Panc1 (cell line): Measurements from ENCODE around the gene ZNF692. TPM values are rescaled to one million over a fixed set of nuclear protein-coding genes. Genes with fewer than 3 reads are reported as not detected.

Experiments used
- ATAC-seq: fragments of 200-7000 bp; cut with Tn5 transposase; 2 replicates; pipeline ENCODE4 v1.9.1; 2020; ENCODE audit warnings: mild to moderate bottlenecking, moderate library complexity
- BruUV-seq: library from RNA; stranded (reverse); fragments of 400-500 nt; replicated peaks from 2 replicates; lab custom pipeline; 2021; lab: Mats Ljungman, UMichigan
- CTCF ChIA-PET: fragments of 300-600 bp; sonication (Branson Sonifier 250); formaldehyde crosslinking; loops from one replicate; lab custom pipeline; 2022; ENCODE audit warnings: antibody characterized with exemption; lab: Charles Lee
- POLR2A ChIA-PET: fragments of 300-600 bp; sonication (Branson Sonifier 250); formaldehyde crosslinking; loops from one replicate; lab custom pipeline; 2022; ENCODE audit warnings: antibody characterized with exemption; lab: Charles Lee
- DNase-seq: peaks from one replicate; pipeline ENCODE4 v3.0.0-alpha.2; 2010; ENCODE audit warnings: low read depth, low spot score
- H3K27ac ChIP-seq: 2 replicates; pipeline ENCODE4 v1.5.1; 2011; ENCODE audit warnings: mild to moderate bottlenecking, low read length, inconsistent platforms
- H3K27me3 ChIP-seq: fragments of 200-500 bp; sonication (Bioruptor generic); 2 replicates; pipeline ENCODE4 v1.6.0; 2014; ENCODE audit warnings: low read length, inconsistent platforms; ENCODE audit not compliant: control insufficient read depth, insufficient read depth
- H3K36me3 ChIP-seq: fragments of 200-500 bp; sonication (Bioruptor generic); 2 replicates; pipeline ENCODE4 v1.5.1; 2014; ENCODE audit warnings: inconsistent platforms, mild to moderate bottlenecking, low read length, moderate library complexity; ENCODE audit not compliant: control insufficient read depth, insufficient read depth
- H3K4me1 ChIP-seq: 2 replicates; pipeline ENCODE4 v1.5.1; 2011; ENCODE audit warnings: inconsistent platforms, mild to moderate bottlenecking, low read length, moderate library complexity; ENCODE audit not compliant: control insufficient read depth, insufficient read depth
- H3K4me3 ChIP-seq, 2 experiments: 2 replicates each; pipeline ENCODE4 v1.5.1; 2011 to 2012; ENCODE audit warnings: low read depth in 2 of 2, low read length in 2 of 2, mild to moderate bottlenecking in 2 of 2, inconsistent platforms in 1 of 2, moderate library complexity in 1 of 2
- H3K9me3 ChIP-seq: fragments of 200-500 bp; sonication (Bioruptor generic); 2 replicates; pipeline ENCODE4 v1.5.1; 2014; ENCODE audit warnings: low read depth, mild to moderate bottlenecking, inconsistent platforms, low read length, moderate library complexity; ENCODE audit not compliant: control insufficient read depth, insufficient read depth
- POLR2AphosphoS5 ChIP-seq: IDR thresholded peaks from 2 replicates; pipeline ENCODE4 v1.6.1; 2012; ENCODE audit warnings: mild to moderate bottlenecking, low read depth, low read length, moderate library complexity
- SIN3A ChIP-seq: IDR thresholded peaks from 2 replicates; pipeline ENCODE4 v1.6.1; 2012; ENCODE audit warnings: low read depth, mild to moderate bottlenecking, low read length, moderate library complexity, borderline replicate concordance; ENCODE audit not compliant: insufficient read depth
- TCF7L2 ChIP-seq: IDR thresholded peaks from 2 replicates; pipeline ENCODE4 v1.6.1; 2011; ENCODE audit warnings: mild to moderate bottlenecking, low read depth, low read length, inconsistent platforms
- in situ Hi-C: cut with HindIII; loops from 2 replicates; pipeline ENCODE4 v1.10.0; 2016; ENCODE audit warnings: low sequenced_read_pairs, low pct_unique_long_range_greater_than_20kb
- intact Hi-C: fragments of 100-400 bp; cut with micrococcal nuclease; formaldehyde crosslinking; loops from one replicate; pipeline ENCODE4 v1.10.0; 2022; ENCODE audit not compliant: unreplicated experiment
- total RNA-seq: library from RNA; stranded (reverse); gene quantifications from one replicate; pipeline ENCODE4 v1.2.1, GENCODE V29; 2021; ENCODE audit not compliant: unreplicated experiment
- TF ChIP-seq, protein P1 (sequence below), 2 experiments: IDR thresholded peaks; 2 replicates each; pipeline ENCODE4 v1.6.1; 2011 to 2012; ENCODE audit warnings: low read depth in 2 of 2, control low read depth in 1 of 2, low read length in 1 of 2, mild to moderate bottlenecking in 1 of 2, moderate library complexity in 1 of 2; ENCODE audit not compliant: insufficient read depth in 1 of 2
- TF ChIP-seq, protein P2 (sequence below): fragments of 450-650 bp; IDR thresholded peaks from 2 replicates; pipeline ENCODE4 v1.5.1; 2017; ENCODE audit warnings: mild to moderate bottlenecking

ZNF692 gene
- total RNA-seq, 1 experiment from 2014 or later: 62.3 TPM

DNA sequence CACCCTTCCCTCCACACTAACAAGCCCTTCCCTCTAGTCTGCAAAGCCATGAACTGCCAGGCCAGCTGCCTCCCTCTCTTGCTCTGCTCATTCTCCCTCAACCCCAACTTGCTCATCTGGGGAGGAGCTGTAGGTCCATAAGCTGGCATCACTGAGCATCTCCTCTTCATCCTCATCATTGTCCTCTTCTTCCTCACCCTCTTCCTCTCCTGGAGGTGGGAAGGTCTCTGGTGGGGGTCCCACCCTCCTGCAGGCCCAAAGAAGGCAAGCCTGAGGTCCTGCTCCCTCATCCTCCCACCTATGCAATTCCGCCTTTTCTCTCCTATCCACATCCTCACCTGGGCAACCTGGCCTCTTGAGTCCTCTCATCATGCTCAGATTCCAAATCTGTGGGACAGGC, 2.7 kb downstream of the ZNF692 start:
- Histone ChIP-seq H3K9me3 (no peaks in the 10 kb centered on the region), H3K4me1 (peaks cover 13% of the 10 kb centered on the region), H3K27me3 (no peaks in the 10 kb centered on the region), H3K27ac (no peak overlapping the region), H3K4me3 (no peak overlapping the region), H3K36me3 (peaks cover 3% of the 10 kb centered on the region)
- intact Hi-C loops (no loop called here), in situ Hi-C loops (no loop called here)
- TF ChIP-seq POLR2AphosphoS5 (no peak), TCF7L2 (no peak), SIN3A (no peak)
- TF ChIP-seq, protein P1, sequence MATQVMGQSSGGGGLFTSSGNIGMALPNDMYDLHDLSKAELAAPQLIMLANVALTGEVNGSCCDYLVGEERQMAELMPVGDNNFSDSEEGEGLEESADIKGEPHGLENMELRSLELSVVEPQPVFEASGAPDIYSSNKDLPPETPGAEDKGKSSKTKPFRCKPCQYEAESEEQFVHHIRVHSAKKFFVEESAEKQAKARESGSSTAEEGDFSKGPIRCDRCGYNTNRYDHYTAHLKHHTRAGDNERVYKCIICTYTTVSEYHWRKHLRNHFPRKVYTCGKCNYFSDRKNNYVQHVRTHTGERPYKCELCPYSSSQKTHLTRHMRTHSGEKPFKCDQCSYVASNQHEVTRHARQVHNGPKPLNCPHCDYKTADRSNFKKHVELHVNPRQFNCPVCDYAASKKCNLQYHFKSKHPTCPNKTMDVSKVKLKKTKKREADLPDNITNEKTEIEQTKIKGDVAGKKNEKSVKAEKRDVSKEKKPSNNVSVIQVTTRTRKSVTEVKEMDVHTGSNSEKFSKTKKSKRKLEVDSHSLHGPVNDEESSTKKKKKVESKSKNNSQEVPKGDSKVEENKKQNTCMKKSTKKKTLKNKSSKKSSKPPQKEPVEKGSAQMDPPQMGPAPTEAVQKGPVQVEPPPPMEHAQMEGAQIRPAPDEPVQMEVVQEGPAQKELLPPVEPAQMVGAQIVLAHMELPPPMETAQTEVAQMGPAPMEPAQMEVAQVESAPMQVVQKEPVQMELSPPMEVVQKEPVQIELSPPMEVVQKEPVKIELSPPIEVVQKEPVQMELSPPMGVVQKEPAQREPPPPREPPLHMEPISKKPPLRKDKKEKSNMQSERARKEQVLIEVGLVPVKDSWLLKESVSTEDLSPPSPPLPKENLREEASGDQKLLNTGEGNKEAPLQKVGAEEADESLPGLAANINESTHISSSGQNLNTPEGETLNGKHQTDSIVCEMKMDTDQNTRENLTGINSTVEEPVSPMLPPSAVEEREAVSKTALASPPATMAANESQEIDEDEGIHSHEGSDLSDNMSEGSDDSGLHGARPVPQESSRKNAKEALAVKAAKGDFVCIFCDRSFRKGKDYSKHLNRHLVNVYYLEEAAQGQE (IDR thresholded peaks at IDR 0.05; ENCODE audit: insufficient read depth in 1 of 2, low read depth in 2 of 2, low read length in 1 of 2): no peak
- TF ChIP-seq, protein P2, sequence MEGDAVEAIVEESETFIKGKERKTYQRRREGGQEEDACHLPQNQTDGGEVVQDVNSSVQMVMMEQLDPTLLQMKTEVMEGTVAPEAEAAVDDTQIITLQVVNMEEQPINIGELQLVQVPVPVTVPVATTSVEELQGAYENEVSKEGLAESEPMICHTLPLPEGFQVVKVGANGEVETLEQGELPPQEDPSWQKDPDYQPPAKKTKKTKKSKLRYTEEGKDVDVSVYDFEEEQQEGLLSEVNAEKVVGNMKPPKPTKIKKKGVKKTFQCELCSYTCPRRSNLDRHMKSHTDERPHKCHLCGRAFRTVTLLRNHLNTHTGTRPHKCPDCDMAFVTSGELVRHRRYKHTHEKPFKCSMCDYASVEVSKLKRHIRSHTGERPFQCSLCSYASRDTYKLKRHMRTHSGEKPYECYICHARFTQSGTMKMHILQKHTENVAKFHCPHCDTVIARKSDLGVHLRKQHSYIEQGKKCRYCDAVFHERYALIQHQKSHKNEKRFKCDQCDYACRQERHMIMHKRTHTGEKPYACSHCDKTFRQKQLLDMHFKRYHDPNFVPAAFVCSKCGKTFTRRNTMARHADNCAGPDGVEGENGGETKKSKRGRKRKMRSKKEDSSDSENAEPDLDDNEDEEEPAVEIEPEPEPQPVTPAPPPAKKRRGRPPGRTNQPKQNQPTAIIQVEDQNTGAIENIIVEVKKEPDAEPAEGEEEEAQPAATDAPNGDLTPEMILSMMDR: no peak
- DNase-seq (no peak), ATAC-seq (no peak)
- ChIA-PET CTCF (no interaction called here), POLR2A (no interaction called here)
- no TSS peak for BruUV-seq

DNA sequence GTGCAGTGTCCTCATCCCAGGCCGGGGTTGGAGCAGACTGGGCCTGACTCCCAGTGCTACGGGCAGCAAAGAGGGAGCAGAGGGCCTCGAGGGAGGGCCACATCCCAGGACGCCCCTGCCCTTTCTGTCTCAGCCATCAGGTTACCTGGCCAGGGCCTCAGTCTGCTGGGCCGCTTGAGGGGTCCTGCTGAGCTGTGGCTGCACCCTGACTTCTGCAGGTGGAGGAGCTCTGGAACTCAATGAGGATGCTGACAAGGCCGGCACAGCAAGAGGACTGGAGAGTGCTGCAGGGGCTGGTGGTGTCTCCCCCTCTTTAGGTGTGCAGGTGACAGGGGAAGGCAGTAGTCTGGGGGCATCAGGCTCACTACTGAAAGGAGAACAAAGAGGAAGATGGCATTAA, 3.3 kb downstream of the ZNF692 start:
- TF ChIP-seq POLR2AphosphoS5: no peak
- TF ChIP-seq, protein P1 (IDR thresholded peaks at IDR 0.05; ENCODE audit: insufficient read depth in 1 of 2, low read depth in 2 of 2, low read length in 1 of 2): no peak
- H3K27me3 ChIP-seq: no peaks in the 10 kb centered on the region
- ChIA-PET CTCF (no interaction called here), POLR2A (no interaction called here)
- peaks cover 13% of the 10 kb centered on the region for H3K4me1 ChIP-seq
- no peak for DNase-seq
- in situ Hi-C loops (no loop called here), intact Hi-C loops (no loop called here)
- H3K36me3 ChIP-seq: peaks cover 3% of the 10 kb centered on the region
- no peaks in the 10 kb centered on the region for H3K9me3 ChIP-seq
- H3K4me3 ChIP-seq: no peak overlapping the region
- H3K27ac ChIP-seq: no peak overlapping the region
- BruUV-seq: no TSS peak
- ATAC-seq: no peak
